ENCODE data around the gene KRTAP4-6.
"Not testable (repeated sequence)": the region's sequence is repeated elsewhere in the genome, so short reads cannot be mapped to it uniquely, and the experiment has no call there.

KRTAP4-6 gene

DNA sequence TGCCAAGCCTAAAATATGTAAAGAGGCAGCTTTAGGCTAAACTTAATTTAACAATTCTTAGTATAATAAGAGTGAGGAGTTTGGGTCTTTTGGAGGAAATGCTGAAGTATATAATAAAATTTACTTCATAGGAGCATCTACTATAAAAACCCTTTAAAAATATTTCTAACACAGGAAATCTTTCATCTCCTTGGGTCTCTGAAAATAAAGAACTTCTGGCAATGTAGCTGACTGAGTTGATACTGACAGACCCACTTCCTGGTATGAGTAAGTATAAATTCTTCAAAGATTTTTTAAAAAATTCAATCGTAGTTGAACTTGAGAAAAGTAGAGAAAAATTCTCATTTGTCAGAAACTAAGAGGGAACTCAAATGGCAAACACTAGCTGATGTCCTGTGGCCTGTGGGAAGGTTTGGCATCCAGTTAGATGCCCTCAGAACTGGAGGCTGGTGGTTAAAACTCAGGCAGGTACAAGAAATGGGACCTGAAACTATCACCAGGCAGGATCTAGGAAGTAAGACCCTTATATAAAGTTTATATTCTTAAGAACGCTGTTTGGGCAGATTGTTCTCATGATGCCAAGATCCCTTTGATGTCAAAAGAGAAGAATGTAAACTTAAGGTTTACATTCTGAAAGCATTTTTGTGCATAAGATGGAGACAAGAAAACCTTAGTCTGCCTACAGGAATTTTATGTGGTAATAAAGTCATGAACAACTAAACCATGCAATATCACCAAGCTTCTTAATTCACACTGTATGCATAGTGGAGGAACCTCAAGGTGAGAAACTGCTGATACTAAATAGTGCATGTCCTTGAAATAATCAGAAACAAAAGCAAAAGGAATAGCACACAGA is 6.2 kb downstream of the KRTAP4-6 start:
- H3K9me3 Mint-ChIP-seq, result no peaks in the 10 kb centered on the region
- H3K27ac Mint-ChIP-seq (ENCODE audit: low read depth), result peak overlapping the region; percentile 41
- DNase-seq (ENCODE audit: low spot score in 2 of 2), result no peak
- ATAC-seq (replicated peaks; ENCODE audit: extremely low read depth, poor library complexity, severe bottlenecking), result peak; percentile 76
- H3K27me3 Mint-ChIP-seq, result no peaks in the 10 kb centered on the region
- H3K4me3 Mint-ChIP-seq, result peak overlapping the region; percentile 16
- no peaks in the 10 kb centered on the region for H3K36me3 Mint-ChIP-seq (ENCODE audit: insufficient read depth)
- H3K4me1 Mint-ChIP-seq, result peaks cover 25% of the 10 kb centered on the region

DNA sequence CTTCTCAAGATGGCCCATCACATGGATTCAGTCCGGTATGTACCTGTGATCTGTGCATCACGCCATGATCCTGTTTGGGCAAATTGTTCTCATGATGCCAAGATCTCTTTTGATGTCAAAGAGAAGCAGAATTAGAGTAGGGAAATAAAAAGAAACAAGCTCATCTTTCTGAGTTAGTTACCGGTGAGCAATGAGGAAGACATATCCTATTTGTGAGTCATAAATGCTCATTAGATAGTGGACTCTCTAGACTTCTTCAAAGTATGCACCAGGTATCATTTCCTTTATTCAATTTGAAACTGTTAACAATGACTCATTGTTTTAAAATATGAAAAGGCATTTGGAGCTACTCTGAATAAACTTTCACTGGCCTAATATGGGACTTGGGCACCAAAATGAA is 8.4 kb downstream of the KRTAP4-6 start:
- H3K9me3 Mint-ChIP-seq, result no peaks in the 10 kb centered on the region
- ATAC-seq (replicated peaks; ENCODE audit: extremely low read depth, poor library complexity, severe bottlenecking), result no peak
- H3K27ac Mint-ChIP-seq (ENCODE audit: low read depth), result no peak overlapping the region
- H3K36me3 Mint-ChIP-seq (ENCODE audit: insufficient read depth), result no peaks in the 10 kb centered on the region
- H3K4me3 Mint-ChIP-seq, result no peak overlapping the region
- peaks cover 36% of the 10 kb centered on the region for H3K4me1 Mint-ChIP-seq
- no peak for DNase-seq (ENCODE audit: low spot score in 2 of 2)
- no peaks in the 10 kb centered on the region for H3K27me3 Mint-ChIP-seq

DNA sequence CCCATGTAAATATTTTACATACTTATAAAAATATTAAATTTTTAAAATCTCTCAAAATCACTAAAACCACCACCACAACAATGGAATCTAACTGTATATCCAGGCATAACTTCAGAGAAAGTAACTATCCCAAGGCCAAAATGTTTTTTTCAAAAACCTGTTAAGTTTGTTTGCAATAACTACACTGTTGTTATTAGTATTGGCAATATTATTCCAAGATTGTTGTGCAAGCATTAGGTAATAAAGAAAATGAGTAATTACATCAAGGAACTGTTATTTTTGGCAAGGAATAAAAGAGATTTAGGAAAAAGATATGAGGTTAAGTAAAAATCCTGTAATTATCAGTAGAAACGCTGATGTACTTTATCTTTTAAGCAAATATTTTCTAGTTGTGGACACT is 13.0 kb downstream of the KRTAP4-6 start:
- DNase-seq (ENCODE audit: low spot score in 2 of 2) (no peak), ATAC-seq (replicated peaks; ENCODE audit: extremely low read depth, poor library complexity, severe bottlenecking) (no peak)
- no peaks in the 10 kb centered on the region for H3K9me3 Mint-ChIP-seq
- no peak overlapping the region for H3K4me3 Mint-ChIP-seq
- peaks cover 72% of the 10 kb centered on the region for H3K4me1 Mint-ChIP-seq
- no peak overlapping the region for H3K27ac Mint-ChIP-seq (ENCODE audit: low read depth)
- peaks cover 5% of the 10 kb centered on the region for H3K36me3 Mint-ChIP-seq (ENCODE audit: insufficient read depth)
- no peaks in the 10 kb centered on the region for H3K27me3 Mint-ChIP-seq

DNA sequence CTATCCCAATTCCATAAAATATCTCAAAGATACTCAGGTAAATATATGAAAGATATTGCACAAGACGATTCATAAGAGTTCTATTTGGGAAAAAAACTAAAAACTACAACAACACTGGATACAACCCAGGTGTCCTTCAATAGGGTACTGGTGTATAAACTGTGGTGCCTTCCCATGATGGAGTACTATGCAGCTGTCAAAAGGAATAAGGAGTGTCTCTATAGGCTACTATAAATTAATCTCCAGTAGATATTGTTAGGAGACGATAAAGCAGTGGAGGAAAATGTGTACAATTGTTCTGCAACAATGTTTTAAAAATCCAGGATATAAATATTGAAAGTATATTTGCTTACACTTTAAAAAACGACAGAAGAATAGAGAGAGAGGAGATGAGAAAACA is 13.9 kb downstream of the KRTAP4-6 start:
- Mint-ChIP-seq H3K9me3 (no peaks in the 10 kb centered on the region), H3K4me1 (peaks cover 63% of the 10 kb centered on the region), H3K36me3 (ENCODE audit: insufficient read depth) (peaks cover 5% of the 10 kb centered on the region), H3K4me3 (no peak overlapping the region), H3K27ac (ENCODE audit: low read depth) (no peak overlapping the region), H3K27me3 (no peaks in the 10 kb centered on the region)
- ATAC-seq (replicated peaks; ENCODE audit: extremely low read depth, poor library complexity, severe bottlenecking) (no peak), DNase-seq (ENCODE audit: low spot score in 2 of 2) (no peak)

DNA sequence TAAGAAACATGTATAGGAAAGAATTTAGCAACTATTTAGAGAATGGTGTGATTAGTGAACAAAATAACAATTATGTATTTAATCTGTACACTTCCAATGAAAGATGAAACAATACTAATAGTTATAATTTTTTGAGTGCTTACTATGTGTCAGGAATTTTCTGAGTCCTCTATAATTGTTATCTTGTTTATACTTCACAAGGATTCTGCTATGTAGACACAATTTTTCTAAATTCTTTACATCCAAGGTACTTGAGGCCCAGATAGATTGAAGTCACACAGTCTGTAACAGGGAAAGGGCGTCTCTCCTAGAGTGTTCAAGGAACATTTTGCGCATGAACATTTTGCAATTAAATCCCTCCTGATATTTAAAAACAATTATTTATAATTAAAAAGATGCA is 15.3 kb downstream of the KRTAP4-6 start:
- Mint-ChIP-seq H3K27me3 (no peaks in the 10 kb centered on the region), H3K27ac (ENCODE audit: low read depth) (no peak overlapping the region), H3K4me1 (peaks cover 61% of the 10 kb centered on the region), H3K9me3 (no peaks in the 10 kb centered on the region), H3K4me3 (peak overlapping the region; percentile 36), H3K36me3 (ENCODE audit: insufficient read depth) (peaks cover 5% of the 10 kb centered on the region)
- DNase-seq (ENCODE audit: low spot score in 2 of 2), result no peak
- no peak for ATAC-seq (replicated peaks; ENCODE audit: extremely low read depth, poor library complexity, severe bottlenecking)

DNA sequence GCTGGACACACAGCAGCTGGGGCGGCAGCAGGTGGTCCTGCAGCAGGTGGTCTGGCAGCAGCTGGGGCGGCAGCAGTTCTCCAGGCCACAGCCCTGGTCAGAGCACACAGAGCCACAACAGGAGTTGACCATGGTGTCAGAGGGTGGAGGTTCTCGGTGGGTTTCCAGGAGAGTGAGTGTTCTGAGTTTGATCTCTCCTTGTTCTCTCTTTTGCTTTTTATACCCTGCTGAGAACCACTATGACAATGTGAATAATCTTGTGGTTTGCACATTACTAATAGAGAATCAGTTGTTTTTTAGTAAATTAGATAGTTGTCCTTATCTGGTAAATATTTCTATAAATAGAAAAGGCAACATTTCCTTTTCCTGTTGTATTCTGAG is 16.4 kb downstream of the KRTAP4-6 start, which contains the start of gene KRTAP4-12:
Gene KRTAP4-12, minus strand, starts transcription at position 192 of the 381 bp plus-strand sequence. Its CDS starts 60 bp downstream, at position 132.
- H3K27ac Mint-ChIP-seq (ENCODE audit: low read depth), result not testable (repeated sequence)
- Mint-ChIP-seq H3K4me1 (peaks cover 60% of the 10 kb centered on the region), H3K4me3 (peak within 1 kb of the TSS; percentile 57)

DNA sequence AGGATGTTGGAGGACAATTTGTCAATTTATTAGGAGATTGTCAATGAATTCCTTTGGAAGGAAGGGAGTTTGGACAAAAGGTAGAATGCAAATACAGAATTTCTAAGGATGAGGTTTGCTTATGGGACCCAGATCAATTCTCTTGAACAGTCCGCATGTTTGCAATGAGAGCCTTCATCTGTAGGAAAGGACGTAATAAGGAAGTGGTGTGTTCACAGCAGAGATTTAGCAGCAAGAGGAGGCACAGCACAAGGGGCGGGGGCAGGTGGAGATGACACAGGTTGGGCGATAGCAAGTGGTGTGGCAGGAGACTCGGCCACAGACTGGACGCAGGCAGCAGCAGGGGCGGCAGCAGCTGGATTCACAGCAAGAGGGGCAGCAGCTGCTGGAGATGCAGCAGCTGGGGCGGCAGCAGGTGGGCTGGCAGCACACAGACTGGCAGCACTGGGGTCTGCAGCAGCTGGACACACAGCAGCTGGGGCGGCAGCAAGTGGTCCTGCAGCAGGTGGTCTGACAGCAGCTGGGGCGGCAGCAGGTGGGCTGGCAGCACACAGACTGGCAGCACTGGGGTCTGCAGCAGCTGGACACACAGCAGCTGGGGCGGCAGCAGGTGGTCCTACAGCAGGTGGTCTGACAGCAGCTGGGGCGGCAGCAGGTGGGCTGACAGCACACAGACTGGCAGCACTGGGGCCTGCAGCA is 16.9 kb downstream of the KRTAP4-6 start:
- H3K27ac Mint-ChIP-seq (ENCODE audit: low read depth); ATAC-seq (replicated peaks; ENCODE audit: extremely low read depth, poor library complexity, severe bottlenecking); H3K36me3 Mint-ChIP-seq (ENCODE audit: insufficient read depth); DNase-seq (ENCODE audit: low spot score in 2 of 2); H3K27me3 Mint-ChIP-seq; H3K9me3 Mint-ChIP-seq: not testable (repeated sequence)
- peaks cover 54% of the 10 kb centered on the region for H3K4me1 Mint-ChIP-seq
- peak overlapping the region; percentile 57 for H3K4me3 Mint-ChIP-seq

More for the DNA sequence above, 16.4 kb downstream of the KRTAP4-6 start, which contains the start of gene KRTAP4-12:
- DNase-seq (ENCODE audit: low spot score in 2 of 2); H3K27me3 Mint-ChIP-seq; ATAC-seq (replicated peaks; ENCODE audit: extremely low read depth, poor library complexity, severe bottlenecking); H3K9me3 Mint-ChIP-seq; H3K36me3 Mint-ChIP-seq (ENCODE audit: insufficient read depth): not testable (repeated sequence)

DNA sequence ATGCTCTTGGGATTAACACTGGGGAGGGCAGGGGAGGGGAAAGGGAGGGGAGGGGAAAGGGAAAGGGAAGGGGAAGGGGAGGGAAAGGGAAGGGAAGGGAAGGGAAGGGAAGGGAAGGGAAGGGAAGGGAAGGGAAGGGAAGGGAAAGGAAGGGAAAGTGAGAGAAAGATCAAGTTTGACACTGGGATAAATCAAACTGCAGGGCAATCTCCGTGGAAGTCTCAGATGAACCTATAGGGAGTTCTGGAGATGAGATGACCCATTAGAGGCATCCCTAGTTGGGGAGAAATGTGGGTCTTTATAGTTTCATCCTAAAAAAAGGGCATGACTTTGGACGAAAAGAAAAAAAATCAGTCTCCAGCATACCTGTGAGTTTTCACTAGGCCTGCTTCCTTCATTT is 18.6 kb downstream of the KRTAP4-6 start:
- Mint-ChIP-seq H3K4me1 (peaks cover 56% of the 10 kb centered on the region), H3K27ac (ENCODE audit: low read depth) (no peak overlapping the region), H3K36me3 (ENCODE audit: insufficient read depth) (peaks cover 5% of the 10 kb centered on the region), H3K9me3 (no peaks in the 10 kb centered on the region), H3K27me3 (peaks cover under 1% of the 10 kb centered on the region), H3K4me3 (no peak overlapping the region)
- no peak for DNase-seq (ENCODE audit: low spot score in 2 of 2)
- ATAC-seq (replicated peaks; ENCODE audit: extremely low read depth, poor library complexity, severe bottlenecking), result no peak

DNA sequence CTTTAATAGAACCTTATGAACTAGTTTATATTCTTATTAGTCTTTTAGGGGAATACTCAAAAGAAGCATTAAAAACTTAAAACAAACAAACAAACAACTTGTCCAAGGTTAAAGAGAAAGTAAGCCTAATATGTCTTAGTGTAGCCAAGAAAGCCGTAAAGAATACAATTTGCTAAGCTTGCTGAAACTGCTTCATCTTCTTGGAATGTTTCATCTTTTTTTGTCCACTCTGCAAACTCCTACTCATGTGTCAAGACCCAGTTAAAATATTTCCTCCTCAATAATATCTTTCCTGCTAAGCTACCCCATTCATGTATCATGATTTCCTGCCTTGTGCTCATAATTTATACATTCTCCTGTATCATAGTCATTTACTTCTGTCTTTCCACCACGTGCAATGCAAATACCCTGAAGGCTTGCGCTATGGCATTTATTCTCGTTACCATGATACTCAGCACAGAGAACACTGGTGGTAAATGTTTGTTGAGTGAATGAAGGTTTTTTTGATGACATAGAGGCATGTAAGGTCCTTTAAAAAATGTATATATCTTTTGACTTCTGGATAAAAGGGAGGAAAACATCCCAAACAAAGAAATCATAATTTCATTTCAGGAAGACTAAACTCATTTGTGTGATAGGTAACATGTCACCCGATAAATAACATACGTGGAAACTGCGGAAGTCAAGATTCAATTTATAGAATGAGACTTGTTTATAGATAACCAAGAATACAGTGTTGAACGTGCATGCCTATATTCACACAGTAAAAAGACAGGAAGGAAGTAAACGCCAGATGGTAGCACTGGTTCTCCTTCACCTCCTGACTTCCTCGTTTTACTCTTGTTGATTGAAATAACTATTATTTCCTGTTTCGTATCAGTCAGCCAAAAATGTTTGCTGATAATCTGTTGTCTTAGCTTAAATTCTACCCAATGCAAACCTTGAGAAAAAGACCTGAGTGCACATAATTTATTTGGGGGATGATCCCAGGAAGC is 20.4 kb downstream of the KRTAP4-6 start:
- peak overlapping the region; percentile 40 for H3K4me3 Mint-ChIP-seq
- H3K27ac Mint-ChIP-seq (ENCODE audit: low read depth); H3K9me3 Mint-ChIP-seq; DNase-seq (ENCODE audit: low spot score in 2 of 2); H3K36me3 Mint-ChIP-seq (ENCODE audit: insufficient read depth): not testable (repeated sequence)
- peaks cover 18% of the 10 kb centered on the region for H3K27me3 Mint-ChIP-seq
- peaks cover 51% of the 10 kb centered on the region for H3K4me1 Mint-ChIP-seq
- peak; percentile 67 for ATAC-seq (replicated peaks; ENCODE audit: extremely low read depth, poor library complexity, severe bottlenecking)

DNA sequence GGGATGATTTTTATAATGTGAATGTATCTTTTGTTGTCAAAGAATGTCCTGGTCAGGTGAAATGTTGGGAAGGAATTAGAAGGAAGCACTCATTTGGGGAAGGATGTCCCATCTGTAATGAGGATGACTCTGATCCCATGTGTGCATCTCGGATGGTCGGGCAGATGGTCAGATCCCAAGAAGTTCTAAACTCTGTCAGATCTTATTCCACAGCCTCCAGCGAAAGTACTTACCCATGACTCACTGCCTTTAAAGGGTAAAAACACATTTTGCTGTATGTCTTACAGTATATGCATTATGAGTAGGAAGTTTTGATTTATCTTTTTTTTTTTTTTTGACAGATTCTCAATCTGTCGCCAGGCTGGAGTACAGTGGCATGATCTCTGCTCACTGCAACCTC is 21.6 kb downstream of the KRTAP4-6 start:
- Mint-ChIP-seq H3K9me3 (no peaks in the 10 kb centered on the region), H3K4me3 (no peak overlapping the region), H3K36me3 (ENCODE audit: insufficient read depth) (peaks cover 2% of the 10 kb centered on the region), H3K27me3 (peaks cover 22% of the 10 kb centered on the region), H3K4me1 (peaks cover 39% of the 10 kb centered on the region), H3K27ac (ENCODE audit: low read depth) (no peak overlapping the region)
- ATAC-seq (replicated peaks; ENCODE audit: extremely low read depth, poor library complexity, severe bottlenecking) (no peak), DNase-seq (ENCODE audit: low spot score in 2 of 2) (no peak)

DNA sequence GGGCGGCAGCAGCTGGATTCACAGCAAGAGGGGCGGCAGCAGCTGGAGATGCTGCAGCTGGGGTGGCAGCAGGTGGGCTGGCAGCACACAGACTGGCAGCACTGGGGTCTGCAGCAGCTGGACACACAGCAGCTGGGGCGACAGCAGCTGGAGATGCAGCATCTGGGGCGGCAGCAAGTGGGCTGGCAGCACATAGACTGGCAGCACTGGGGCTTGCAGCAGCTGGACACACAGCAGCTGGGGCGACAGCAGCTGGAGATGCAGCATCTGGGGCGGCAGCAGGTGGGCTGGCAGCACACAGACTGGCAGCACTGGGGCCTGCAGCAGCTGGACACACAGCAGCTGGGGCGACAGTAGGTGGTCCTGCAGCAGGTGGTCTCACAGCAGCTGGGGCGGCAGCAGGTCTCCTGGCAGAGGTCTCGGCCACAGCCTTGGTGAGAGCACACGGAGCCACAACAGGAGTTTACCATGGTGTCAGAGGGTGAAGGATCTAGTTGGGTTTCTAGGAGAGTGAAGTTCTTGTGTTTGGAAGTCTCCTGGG is 22.4 kb downstream of the KRTAP4-6 start, which contains the start of gene KRTAP4-11:
Gene KRTAP4-11, minus strand, starts transcription at position 528 of the 541 bp plus-strand sequence. Its CDS starts 58 bp downstream, at position 470.
- H3K4me1 Mint-ChIP-seq, result peaks cover 31% of the 10 kb centered on the region

DNA sequence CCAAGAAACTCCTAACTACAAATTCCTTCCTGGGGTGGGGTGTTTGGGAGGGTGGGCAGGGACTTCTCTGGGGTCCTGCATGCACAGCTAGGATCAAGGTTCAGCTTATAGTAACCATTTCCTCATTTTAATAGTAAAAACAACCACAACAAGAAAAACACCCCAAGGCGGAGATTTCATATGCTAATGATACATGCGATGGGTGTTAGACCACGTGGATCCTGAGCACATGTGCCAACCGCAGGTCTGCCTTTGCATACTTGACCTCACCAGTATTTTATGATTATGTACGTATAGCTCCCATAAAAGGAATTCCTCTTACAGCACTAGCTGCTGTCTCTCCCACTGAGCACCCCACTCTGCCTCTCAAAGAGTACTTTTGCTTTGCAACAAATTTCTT is 24.0 kb downstream of the KRTAP4-6 start:
- H3K9me3 Mint-ChIP-seq, result no peaks in the 10 kb centered on the region
- DNase-seq (ENCODE audit: low spot score in 2 of 2) (no peak), ATAC-seq (replicated peaks; ENCODE audit: extremely low read depth, poor library complexity, severe bottlenecking) (no peak)
- peaks cover 27% of the 10 kb centered on the region for H3K27me3 Mint-ChIP-seq
- H3K36me3 Mint-ChIP-seq (ENCODE audit: insufficient read depth), result no peaks in the 10 kb centered on the region
- H3K4me1 Mint-ChIP-seq, result peaks cover 30% of the 10 kb centered on the region
- H3K27ac Mint-ChIP-seq (ENCODE audit: low read depth), result no peak overlapping the region
- no peak overlapping the region for H3K4me3 Mint-ChIP-seq

More for the DNA sequence above, 22.4 kb downstream of the KRTAP4-6 start, which contains the start of gene KRTAP4-11:
- not testable (repeated sequence) for DNase-seq (ENCODE audit: low spot score in 2 of 2); H3K27ac Mint-ChIP-seq (ENCODE audit: low read depth); H3K36me3 Mint-ChIP-seq (ENCODE audit: insufficient read depth); ATAC-seq (replicated peaks; ENCODE audit: extremely low read depth, poor library complexity, severe bottlenecking); H3K9me3 Mint-ChIP-seq; H3K4me3 Mint-ChIP-seq
- H3K27me3 Mint-ChIP-seq, result peaks cover 22% of the 10 kb centered on the region
